Cerebellar cortex (tissue), 1 donor: ENCODE data around the gene PSMD1.
"Not testable (repeated sequence)": the region's sequence is repeated elsewhere in the genome, so short reads cannot be mapped to it uniquely, and the experiment has no call there.

Experiments
- DNase-seq: peaks from one replicate; pipeline ENCODE4 v3.0.0-alpha.2; 2015; ENCODE audit warnings: low spot score

The PSMD1 gene

DNA sequence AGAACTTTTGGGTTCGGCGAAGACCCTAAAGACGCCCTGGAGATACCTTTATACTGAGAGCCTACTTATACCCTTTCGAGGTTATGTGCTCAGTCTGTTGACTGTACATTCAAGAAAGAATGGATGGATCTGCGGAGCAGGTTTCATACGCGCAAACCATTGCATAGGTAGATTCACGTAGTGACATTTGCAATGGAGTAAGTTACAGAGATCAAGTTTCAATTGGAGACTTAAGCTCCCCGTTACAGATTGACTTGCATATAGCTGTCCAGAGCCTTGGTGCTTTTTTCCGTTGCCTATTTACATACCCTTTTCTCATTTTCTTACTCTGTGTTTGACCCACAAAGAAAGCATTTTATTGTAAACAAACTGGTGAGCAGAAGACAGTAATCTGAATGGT, 923 bp downstream of the PSMD1 start:
- no peak for DNase-seq

DNA sequence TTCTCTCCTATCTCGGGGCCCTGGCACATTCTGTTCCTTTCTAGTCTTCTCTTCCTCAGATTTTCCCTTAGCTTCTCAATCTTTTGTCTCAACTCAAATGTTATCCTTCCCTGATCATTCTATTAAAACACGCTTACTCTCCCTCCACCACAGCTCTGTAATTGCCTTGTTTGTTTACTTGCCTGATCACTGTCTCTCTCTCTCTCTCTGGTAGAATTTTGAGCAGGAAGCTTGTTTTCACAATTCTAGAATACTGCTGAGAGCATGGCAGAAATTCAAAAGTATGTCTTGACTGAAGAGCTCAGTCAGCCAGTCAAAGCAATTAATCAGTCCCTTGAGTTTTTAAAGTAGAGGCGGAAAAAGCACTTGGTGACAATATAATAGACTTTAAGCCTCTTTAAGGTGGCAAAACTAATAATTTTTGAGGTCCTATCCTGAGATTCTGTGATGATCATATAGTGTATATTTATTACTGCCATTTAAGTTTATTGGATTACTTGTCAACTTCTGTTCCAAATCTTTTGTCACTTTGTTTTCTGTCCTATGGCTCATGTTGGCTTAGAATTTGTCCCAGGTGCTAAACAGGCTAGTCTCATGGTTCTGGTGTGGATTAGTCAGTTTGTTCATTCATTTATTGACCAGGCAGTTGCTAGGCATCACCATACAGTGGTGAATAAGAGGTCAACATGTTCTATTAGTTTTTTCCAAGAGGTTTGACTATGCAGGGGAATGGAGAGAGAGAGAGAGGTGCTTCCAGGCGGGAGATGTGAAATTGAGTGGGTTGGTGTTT, 2.3 kb downstream of the PSMD1 start:
- DNase-seq: no peak

DNA sequence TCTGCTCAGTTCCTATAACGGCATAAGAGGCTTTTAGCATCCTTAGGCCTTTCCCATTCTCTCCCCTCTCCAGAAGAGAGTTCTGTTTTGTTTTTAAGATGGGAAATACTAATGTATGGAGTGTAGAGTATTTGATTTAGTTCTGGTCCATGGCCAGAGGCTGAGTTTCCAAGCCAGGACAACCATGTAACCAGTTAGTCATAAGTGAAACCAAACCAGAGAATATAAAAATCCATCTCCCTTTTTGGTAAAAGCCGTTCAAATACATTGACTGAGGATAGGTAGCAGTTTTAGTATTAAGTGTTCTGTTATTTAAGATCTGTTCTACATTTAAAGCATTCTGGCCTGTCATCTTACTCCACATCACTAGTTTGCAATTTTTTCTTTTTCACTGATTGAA, 3.1 kb downstream of the PSMD1 start:
- no peak for DNase-seq

DNA sequence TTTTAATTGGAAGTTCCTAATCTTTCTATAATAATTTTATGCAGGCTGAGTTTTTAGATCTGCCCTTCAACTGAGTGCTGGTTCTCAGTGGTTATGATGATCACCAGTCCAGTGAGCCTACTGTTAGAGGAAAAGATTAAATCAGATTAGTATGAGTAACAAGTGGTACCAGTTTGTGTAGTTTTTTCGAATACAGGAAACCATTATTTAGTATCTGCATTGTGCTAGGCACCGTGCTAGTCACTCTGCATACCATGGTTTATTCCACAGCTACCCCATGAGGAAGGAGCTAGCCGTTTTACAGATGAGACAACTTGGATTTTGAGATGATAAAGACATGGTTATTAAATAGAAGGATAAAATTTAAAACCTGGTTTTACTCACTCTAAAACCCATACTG, 6.1 kb downstream of the PSMD1 start:
- DNase-seq: no peak

DNA sequence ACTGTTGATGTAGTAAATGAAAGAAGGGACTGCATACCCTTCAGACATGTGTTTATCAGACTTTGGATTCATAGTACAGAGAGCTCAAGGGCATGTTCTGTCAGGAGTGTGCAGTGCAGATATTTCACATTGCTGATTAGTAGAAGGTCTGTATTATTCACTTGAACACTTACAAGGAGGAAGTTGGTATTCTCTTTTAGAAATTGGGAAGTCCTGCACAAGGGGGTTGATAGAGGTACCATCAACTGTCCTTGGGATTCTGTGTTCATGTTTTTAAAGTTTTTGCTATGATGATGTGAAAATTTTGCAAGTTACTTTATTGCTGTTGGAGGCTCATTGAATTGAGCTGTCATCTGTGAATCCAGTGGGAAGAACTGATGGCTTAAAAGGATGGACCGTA, 6.7 kb downstream of the PSMD1 start:
- no peak for DNase-seq

DNA sequence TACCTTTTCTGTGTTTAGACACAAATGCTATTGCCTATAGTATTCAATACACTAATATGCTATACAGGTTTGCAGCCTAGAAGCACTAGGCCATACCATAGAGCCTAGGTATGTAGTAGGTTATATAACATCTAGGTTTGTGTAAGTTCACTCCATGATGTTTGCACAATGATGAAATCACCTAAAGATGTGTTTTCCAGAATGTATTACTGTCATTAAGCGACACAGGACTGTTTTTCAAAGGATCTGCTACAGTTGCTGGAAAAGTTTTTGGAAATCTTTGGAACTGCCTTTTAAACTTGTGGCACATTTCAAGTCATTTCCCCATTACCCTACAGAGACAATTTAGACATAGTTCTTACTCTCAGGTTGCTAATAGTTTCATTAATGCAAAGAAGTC, 9.3 kb downstream of the PSMD1 start:
- DNase-seq: no peak

DNA sequence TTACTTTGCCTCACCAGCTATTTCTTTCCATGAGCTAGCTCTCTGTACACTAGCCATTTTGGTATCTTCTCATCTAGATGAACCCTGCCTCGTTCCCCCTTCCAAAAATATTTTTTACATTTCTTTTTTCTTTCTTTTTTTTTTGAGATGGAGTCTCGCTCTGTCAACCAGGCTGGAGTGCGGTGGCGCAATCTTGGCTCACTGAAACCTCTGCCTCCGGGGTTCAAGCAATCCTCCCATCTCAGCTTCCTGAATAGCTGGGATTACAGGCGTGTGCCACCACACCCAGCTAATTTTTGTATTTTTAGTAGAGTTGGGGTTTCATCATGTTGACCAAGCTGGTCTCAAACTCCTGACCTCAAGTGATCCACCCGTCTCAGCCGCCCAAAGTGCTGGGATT, 10.9 kb downstream of the PSMD1 start:
- DNase-seq: not testable (repeated sequence)

DNA sequence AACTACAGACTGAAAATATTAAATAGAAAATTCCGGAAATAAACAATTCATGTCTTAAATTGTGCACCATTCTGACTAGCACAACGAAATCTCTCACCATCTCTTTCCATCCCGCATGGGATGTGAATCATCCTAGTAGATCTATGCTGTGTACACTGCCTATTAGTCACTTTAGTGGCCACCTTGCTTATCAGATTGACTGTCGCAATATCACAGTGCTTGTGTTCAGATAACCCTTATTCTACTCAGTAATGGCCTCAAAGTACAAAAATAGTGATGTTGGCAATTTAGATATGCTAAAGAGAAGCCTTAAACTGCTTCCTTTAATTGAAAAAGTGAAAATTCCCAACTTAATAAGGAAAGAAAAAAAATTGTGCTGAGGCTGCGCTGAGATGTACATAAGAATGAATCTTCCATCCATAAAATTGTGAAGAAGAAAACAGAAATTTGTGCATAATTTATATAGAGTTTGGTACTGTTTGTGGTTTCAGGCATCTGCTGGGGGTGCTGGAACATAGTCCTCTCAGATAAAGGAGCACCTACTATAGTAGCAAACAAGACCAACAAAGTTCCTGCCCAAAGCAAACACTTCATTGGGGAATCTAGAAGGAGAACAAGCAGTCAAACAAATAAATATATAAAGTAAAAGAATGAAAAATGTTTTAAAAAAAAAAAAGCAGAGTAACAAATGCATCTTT, 12.0 kb downstream of the PSMD1 start:
- no peak for DNase-seq

DNA sequence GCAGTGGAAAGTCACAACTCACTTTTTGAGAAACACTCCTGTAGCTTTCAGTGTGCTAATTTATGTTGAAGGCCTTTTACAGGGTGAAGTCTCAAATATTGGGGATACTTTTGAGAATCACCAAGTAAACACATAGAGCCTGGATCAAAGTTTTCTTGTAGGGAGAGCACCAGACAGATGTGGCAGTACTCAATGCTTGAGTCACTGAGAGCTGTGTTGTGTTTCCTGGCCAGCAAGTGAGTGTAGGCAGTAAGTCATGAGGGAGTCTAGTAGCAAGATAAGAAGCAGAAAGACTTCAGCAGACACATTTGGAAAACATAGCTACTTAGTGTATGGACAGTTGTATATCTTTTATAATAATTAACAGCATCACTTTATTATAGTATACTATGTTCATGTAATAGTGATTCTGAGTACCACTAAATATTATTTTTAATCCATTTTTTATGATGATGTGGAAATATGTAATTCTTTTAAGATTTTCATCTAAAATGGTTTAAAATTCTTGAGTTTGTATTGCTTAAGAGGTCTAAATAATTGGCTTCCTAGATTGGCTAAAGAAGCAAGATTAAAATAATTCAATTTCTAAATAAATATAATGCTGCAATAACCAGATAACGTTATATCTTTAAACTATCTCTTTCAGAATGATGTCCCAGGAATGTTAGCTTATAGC, 12.8 kb downstream of the PSMD1 start:
- DNase-seq: no peak

DNA sequence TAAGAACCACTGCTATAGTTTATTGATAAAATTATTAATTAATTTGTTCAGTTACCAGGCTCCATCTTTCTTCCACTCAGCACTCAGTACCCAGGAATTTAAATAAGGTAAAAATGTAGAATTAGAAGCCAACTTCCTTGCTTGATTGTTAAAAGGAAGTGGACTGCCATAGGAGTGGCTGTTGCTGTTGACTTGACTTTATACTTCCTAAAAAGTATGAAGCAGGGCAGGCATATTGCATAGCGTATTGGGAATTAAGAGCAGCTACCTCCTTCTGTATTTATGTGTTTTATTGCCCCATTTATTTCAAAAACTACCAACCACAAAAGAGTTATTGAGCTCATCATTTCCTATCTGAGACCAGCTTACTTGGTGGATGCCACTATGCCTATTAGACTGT, 27.9 kb downstream of the PSMD1 start:
- no peak for DNase-seq

DNA sequence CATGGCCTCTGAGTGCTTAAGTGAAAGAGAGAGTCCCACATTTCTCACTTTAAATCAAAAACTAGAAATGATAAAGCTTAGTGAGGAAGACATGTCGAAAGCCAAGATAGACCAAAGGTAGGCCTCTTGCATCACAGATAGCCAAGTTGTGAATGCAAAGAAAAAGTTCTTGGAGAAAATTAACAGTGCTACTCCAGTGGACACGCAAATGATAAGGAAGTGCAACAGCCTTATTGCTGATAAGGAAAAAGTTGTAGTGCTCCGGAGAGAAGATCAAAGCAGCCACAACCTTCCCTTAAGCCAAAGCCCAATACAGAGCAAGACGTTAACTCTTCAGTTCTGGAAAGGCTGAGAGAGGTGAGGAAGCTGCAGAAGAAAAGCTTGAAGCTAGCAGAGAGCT, 32.1 kb downstream of the PSMD1 start:
- DNase-seq: no peak

DNA sequence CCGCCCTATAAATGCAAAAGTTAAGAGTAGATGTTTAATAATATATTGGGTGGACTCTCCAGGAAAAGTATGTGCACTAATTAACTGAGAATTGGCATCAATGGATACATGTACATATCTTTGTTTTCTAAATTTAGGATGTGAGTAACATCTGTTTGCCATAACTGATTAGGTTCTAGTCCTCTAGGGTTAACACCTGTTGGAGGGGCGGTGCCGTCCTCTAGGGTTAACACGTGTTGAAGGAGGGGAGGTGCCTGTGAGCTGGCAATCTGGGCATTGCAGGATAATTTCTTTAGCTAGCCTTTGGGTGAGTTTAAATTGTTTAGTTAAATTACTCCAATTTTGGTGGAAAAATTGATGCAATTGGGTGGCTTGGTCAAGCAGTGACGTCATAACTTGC, 37.3 kb downstream of the PSMD1 start:
- DNase-seq: no peak

DNA sequence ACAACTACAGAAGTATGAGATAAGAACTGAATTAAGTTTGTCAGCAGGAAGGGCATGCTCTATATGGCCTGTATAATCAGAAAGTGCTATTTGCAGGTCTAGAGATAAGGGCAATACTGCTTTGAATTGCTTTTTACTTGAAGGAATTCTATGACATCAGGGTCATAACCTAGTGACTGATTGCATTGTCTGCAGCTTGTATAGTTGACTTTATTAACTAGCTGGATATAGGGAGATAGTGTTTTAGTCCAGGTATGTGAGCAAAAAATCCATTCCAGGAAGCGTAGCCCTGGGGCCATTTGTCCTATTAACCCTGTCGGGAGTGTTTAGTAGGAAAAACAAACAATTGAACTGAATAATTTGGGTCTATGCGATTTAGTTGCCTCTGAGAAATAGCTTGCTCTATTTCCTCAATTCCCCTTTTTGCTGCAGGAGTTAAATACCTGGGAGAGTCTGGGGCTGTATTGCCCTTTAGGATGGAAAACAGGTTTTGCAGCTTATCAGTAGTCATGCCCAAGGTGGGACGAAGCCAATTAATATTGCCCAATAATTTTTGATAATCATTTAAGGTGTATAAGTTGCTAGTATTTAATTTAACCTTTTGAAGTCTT, 38.2 kb downstream of the PSMD1 start:
- DNase-seq: no peak

DNA sequence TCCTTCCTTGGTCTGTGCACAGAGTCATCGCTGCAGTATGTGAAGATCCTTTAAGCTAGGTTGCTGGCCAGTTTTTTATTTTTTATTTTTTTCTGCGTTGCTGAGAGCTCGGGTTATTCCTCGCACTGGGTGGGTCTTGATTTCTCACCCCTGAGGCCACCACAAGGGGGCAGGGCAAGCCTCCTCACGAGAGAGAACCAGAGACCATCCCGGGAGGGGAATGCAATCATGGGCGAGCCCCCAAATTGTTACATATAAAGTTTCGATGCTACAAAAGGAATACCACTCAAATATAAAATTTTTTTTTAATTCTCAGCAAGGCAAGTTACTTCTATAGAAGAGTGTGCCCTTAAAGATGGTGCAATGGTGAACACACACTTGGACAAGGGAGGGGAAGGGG, 43.3 kb downstream of the PSMD1 start:
- DNase-seq: no peak

DNA sequence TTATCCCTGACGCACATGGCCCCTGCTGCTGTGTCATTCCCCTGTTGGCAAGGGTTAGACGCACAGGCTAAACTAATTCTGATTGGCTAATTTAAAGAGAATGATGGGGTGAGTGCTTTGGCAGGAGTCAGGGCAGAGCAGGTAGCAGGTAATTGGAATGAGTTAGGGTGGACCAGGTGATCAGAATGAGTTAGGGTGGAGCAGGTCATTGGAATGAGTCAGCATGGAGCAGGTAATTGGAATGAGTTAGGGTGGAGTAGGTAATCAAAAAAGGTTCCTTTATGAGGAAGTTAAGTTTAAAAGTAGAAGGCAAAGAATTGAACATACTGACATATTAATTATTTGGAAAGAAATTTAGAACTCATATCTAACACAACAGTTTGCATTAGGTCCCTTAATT, 43.7 kb downstream of the PSMD1 start:
- DNase-seq: not testable (repeated sequence)

DNA sequence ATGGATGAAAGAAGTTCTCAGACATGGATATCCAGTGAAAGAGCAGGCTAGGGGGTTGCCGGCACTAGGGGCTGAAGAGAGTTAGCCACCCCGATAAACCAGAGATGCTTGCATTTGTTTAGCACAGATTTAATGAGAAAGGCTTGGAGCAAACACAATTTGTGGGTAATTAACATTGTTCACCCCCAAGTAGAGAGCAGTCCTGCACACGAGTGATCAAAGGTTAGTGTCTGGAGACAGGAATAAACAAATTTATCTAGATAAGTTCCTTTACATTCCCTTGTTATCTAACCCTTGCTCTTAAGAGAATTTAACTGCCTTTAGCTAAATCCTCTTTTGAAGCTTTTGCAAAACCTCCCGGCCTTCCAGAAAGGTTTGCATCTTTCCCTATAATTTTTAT, 44.3 kb downstream of the PSMD1 start:
- no peak for DNase-seq

DNA sequence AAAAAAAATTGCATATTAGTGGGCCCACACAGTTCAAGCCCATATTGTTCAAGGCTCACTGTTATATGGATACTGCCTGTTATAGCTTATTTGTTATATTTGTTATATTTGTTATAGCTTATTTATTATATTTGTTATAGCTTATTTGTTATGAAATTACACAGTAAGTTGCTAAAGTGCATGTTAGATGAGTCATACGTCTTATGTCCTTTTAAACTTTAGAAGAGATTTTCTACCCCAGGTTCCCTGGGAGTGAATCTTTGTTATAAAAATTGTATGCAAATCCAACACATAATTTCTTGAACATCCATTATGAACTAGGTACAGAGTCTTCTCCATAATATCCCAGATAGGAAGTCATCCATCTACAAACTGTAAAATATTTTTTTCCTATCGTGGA, 46.1 kb downstream of the PSMD1 start:
- no peak for DNase-seq

DNA sequence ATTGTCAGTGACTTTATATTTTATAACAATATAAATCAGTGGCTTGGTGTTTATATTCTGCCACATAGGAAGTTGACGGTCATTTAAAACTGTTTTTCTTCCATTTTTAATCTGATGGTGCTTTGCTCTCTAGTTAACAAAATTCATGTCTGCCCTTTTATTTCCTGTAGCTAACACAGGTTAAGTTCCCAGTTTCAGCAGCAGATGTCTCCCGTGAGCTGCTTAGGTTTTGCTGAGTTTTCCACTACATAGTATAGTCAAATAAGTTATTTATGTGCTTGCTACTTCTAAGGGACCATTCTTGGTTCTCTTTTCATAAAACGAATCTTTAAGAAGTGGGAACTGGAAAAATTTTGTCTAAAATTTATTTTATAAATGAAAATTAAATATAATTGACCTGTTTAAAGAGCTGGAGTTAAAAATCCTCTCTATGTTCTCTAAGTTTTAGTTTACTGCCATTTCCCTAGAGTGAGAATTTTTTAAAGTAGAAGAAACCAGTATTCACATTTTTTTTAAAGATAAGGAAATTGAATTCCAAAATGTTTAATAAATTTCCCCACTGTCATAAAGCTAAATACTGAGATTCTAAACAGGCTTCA, 47.5 kb downstream of the PSMD1 start:
- DNase-seq: peak; percentile 79

DNA sequence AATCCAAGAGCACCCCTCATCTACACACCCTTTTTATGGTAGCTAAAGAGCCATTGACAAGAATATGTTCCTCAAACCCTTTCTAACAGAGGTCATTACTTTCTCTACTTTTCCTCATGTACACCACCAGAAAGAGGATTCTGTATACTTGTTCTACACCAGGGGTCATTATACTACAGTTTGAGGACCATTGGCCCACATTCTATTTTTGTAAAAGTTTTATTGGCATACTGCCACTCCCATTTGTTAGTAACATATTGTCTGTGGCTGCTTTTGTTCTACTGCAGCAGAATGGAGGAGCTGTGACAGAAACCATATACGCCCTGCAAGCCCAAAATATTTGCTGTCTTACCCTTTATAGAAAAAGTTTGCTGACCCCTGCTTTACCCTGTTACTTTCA, 53.9 kb downstream of the PSMD1 start:
- no peak for DNase-seq

DNA sequence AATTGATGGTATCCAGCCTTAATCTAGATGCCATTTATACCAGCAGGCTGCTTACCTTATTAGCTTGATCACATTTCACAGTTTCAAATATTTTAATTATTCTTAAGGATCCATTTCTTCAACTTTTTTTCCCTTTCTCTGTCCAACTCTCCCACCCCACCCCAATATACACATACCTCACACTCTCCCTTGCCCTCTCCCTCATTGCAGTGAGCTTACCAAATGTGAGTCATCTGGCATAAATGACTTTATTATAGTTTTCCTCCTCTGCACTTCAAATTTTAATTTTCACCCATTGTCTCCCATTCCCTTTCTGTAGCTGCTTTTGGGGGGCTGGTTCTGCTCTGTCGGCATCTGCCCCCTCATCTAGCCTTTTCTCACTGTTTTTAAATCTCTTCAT, 55.3 kb downstream of the PSMD1 start:
- DNase-seq: no peak

DNA sequence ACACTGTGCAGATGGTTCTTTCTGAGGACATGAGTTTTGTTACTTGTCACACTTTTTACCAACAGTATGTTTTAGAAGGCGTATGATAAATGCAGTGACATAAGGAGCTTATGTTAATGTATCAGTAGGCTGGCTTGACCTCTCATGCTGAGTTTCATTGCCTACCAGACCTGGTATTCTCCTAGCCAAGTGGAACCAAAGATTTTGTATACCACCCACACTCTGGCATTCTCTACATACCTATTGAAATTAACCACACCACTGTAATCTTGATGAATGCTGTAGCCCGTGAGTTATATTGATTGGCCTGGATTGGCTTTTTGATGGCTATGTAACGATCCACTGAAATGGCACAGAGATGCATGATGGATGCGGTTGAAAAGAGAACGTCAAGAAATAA, 56.8 kb downstream of the PSMD1 start:
- no peak for DNase-seq

DNA sequence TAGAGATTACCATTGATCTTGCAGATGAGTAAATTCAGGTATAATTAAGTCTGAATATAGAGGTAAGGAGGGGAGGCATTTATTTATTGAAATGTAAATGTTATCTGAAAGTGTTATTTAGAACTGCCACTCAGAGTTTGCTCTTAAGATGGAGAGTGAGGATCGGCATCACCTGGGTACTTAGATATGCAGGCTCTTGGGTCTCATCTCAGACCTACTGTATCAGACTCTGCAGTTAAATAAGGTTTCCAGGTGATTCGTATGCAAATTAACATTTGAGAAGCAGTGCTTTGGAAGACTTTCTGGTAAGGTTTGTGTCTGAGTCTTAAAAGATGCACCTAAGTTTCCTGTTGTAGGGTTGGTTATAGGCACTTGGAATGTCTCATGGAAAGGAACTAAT, 59.0 kb downstream of the PSMD1 start:
- DNase-seq: no peak
